AG04450 (cell line): Measurements from ENCODE around the gene NSFL1C. TPM values are rescaled to one million over a fixed set of nuclear protein-coding genes. Genes with fewer than 3 reads are reported as not detected.
A peak's percentile ranks its signal among the peaks of the same experiment; 100 is the strongest.

Source experiments
- CTCF ChIA-PET: fragments of 300-600, 350-600 bp; formaldehyde crosslinking; extraction: SDS; loops from one replicate; lab custom pipeline; 2022; ENCODE audit warnings: antibody characterized with exemption, inconsistent platforms; lab: Charles Lee
- POLR2A ChIA-PET: fragments of 350-600 bp; formaldehyde crosslinking; extraction: SDS; loops from one replicate; lab custom pipeline; 2021; ENCODE audit warnings: antibody characterized with exemption, inconsistent platforms; lab: Yijun Ruan, JAX
- DNase-seq: peaks from one replicate; pipeline ENCODE4 v3.0.0-alpha.2; 2011; ENCODE audit warnings: low read depth, low spot score
- H3K27ac ChIP-seq: one replicate; pipeline ENCODE4 v1.5.1; 2012; ENCODE audit warnings: low read depth, low read length, control low read depth
- H3K27me3 ChIP-seq: one replicate; pipeline ENCODE4 v1.6.0; 2012; ENCODE audit warnings: low read length; ENCODE audit not compliant: control insufficient read depth, insufficient read depth
- H3K4me3 ChIP-seq: 2 replicates; pipeline ENCODE4 v1.5.1; 2011; ENCODE audit warnings: mild to moderate bottlenecking, low read depth, low read length, control low read depth
- H3K9me3 ChIP-seq: 2 replicates; pipeline ENCODE4 v1.5.1; 2012; ENCODE audit warnings: low read length; ENCODE audit not compliant: control insufficient read depth, insufficient read depth
- polyA minus RNA-seq: library from RNA; depleted of rRNA, polyadenylated mRNA; stranded (reverse); fragments of >200 nt; gene quantifications from 2 replicates; pipeline ENCODE4 v1.2.3, GENCODE V29; 2011; rRNA and poly(A)+ RNA removed
- polyA plus RNA-seq: library from polyadenylated mRNA; depleted of rRNA; stranded (reverse); fragments of >200 nt; gene quantifications from 2 replicates; pipeline ENCODE4 v1.2.3, GENCODE V29; 2011; rRNA removed
- TF ChIP-seq, protein P1 (sequence below): IDR thresholded peaks from 2 replicates; pipeline ENCODE4 v1.5.1; 2011; ENCODE audit warnings: low read depth, low read length, control low read depth, inconsistent platforms

NSFL1C gene
- polyA plus RNA-seq (23.0 and 23.4 TPM in 2 replicates), polyA minus RNA-seq (19.3 and 19.5 TPM in 2 replicates)

DNA sequence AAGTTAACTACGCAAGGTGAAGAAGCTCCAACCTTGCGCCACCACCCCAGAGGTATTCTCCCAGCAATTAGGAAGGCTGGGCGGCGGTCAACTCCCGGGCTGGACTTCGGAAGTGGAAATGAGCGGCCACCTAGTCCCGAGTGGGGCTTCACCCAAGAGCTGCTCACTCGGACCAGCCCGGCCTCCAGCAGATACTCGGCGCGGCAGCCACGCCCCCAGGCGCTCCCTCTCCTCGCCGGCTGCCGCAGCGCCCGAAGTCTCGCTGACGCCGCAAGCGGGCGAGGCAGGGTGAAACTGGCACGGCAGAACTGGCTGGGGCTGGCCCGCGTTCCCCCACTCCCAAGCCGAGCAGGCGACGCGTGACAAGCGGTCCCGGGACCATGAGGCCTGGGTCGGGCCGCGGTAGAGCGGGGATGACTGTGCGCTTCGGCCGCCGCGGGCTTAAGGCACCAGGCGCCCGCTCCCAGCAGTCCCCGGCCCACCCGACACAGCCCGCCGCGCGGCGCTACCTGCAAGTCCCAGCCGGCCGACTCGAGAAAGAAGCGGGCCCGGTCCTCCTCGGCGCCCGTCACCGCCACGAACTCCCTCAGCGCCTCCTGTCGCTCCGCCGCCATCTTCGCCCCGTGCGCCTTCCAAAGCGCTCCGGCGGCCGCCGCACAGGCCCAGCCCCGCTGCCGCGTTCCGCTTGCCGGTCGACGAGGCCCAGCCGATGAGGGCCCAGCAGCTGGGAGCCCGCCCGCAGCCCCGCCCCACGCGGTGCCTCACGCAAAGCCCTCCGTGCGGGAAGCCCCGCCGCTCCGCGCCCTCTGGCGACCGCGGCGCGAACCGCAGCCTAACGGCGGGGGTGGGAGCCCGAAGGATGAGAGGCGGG lies at the start of gene NSFL1C:
NSFL1C (minus strand) TSS at position 639 of the 871 bp plus-strand sequence; CDS start at position 614, 25 bp downstream.
- ChIA-PET POLR2A (interaction anchor here (0.5 to 1.2 kb wide), 4 partner anchors 16 to 200 kb away, joined by 3 to 11 read pairs (median 4); partner anchors contain the start of gene SNPH), CTCF (interaction anchor here (0.7 to 5.4 kb wide), 23 partner anchors 7 to 480 kb away, joined by 3 to 50 read pairs (median 4); no protein-coding TSS in a partner anchor)
- TF ChIP-seq, protein P1, sequence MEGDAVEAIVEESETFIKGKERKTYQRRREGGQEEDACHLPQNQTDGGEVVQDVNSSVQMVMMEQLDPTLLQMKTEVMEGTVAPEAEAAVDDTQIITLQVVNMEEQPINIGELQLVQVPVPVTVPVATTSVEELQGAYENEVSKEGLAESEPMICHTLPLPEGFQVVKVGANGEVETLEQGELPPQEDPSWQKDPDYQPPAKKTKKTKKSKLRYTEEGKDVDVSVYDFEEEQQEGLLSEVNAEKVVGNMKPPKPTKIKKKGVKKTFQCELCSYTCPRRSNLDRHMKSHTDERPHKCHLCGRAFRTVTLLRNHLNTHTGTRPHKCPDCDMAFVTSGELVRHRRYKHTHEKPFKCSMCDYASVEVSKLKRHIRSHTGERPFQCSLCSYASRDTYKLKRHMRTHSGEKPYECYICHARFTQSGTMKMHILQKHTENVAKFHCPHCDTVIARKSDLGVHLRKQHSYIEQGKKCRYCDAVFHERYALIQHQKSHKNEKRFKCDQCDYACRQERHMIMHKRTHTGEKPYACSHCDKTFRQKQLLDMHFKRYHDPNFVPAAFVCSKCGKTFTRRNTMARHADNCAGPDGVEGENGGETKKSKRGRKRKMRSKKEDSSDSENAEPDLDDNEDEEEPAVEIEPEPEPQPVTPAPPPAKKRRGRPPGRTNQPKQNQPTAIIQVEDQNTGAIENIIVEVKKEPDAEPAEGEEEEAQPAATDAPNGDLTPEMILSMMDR, result peak; percentile 79
- peak; percentile 85 for DNase-seq
- Histone ChIP-seq H3K4me3 (peak within 1 kb of the TSS; percentile 88), H3K9me3 (no peaks in the 10 kb centered on the region; the same call in 1 of the 2 replicates), H3K27ac (peak within 1 kb of the TSS; percentile 49), H3K27me3 (peaks cover 4% of the 10 kb centered on the region)

DNA sequence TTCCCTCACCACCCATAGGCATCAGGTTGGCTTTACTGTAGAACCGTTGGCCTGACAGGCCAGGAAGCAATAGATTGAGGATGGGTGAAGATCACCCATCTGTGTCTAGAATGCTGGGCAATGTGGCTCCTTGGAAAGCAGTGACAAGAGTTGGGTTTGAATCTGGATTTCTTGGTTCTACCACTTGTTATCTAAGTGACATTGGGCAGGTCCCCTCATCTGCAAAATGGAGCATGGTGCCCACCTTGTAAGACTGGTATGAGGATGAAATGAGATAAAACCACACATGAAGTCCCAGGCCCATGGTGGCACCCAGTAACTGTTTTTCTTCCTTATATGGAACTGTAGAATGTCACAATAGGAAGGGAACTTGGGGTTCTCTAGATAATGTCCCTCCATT lies 47.2 kb upstream of the NSFL1C start:
- ChIA-PET CTCF (no interaction called here), POLR2A (no interaction called here)
- TF ChIP-seq, protein P1, result no peak
- no peak for DNase-seq
- Histone ChIP-seq H3K4me3 (no peak overlapping the region), H3K9me3 (no peaks in the 10 kb centered on the region), H3K27me3 (peaks cover 13% of the 10 kb centered on the region), H3K27ac (no peak overlapping the region)

DNA sequence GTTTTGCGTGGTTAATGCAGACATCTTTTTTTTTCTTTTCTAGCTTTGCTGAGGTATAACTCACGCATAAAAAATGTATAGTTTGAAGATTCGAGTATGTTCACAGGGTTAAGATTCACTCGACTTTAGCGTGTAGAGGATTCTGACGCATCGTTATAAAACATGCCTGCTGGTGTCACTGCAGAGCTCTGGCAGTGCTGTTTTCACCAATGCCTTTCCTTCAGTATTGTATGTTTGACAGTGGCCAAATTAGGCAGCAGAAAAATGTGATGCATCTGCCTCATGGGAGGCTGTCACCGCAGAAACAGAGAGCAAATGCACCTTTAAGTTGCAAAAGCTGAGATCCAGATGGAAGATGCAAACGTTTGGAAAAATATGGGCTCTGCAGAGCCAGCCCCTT lies 42.6 kb upstream of the NSFL1C start:
- no peak overlapping the region for H3K4me3 ChIP-seq
- ChIA-PET POLR2A (no interaction called here), CTCF (interaction anchor here (1.6 to 2.4 kb wide), 2 partner anchors 268 to 291 kb away, joined by 7 read pairs; no protein-coding TSS in a partner anchor)
- no peak for DNase-seq
- H3K27ac ChIP-seq, result no peak overlapping the region
- peaks cover 16% of the 10 kb centered on the region for H3K27me3 ChIP-seq
- TF ChIP-seq, protein P1, result peak; percentile 39
- no peaks in the 10 kb centered on the region for H3K9me3 ChIP-seq

DNA sequence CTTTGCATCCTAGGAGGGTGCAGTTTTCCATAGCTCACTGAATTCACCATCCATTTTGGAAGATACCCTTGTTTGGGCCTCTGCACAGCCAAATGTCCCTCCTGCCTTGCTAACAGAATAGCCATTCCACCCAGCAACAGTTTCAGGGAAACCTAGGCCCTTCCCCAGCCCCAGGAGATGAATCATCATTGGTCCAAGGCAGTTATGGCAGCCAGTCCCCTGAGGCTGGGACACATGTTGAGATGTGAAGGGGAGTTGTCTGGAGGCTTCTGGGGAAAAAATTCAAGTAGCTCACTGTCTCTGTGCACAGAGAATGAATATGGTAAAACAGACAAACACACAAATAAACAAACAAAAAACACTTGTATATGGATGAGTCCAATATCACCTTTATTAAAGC lies 41.9 kb upstream of the NSFL1C start:
- Histone ChIP-seq H3K27me3 (peaks cover 16% of the 10 kb centered on the region), H3K9me3 (no peaks in the 10 kb centered on the region), H3K27ac (no peak overlapping the region), H3K4me3 (no peak overlapping the region)
- POLR2A ChIA-PET, result no interaction called here
- no peak for DNase-seq
- CTCF ChIA-PET, result interaction anchor here (0.8 to 2.4 kb wide), 3 partner anchors 12 to 292 kb away, joined by 3 to 7 read pairs (median 7); no protein-coding TSS in a partner anchor
- TF ChIP-seq, protein P1, result no peak
